ENCODE measurements around the gene PRRC2B.

DNA sequence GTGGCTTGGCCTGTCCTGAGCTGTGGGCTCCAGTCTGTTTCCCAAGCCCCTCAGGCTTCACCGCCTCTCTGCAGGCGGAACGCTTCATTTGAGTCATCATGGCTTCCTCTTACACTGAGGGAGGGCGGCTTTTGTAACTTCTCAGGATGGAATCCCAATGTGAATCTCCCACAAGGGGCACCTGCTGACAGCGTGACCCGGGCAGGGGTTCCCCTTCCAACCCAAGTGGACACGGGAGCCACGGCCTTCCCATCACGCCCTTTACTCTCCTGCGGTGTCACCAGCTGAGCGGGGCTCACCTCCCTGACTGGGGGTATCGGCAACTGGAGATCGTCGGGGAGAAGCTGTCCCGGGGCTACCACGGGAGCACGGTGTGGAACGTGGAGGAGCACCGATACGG, 124.7 kb downstream of the PRRC2B start:
- TF ChIP-seq, protein P1, sequence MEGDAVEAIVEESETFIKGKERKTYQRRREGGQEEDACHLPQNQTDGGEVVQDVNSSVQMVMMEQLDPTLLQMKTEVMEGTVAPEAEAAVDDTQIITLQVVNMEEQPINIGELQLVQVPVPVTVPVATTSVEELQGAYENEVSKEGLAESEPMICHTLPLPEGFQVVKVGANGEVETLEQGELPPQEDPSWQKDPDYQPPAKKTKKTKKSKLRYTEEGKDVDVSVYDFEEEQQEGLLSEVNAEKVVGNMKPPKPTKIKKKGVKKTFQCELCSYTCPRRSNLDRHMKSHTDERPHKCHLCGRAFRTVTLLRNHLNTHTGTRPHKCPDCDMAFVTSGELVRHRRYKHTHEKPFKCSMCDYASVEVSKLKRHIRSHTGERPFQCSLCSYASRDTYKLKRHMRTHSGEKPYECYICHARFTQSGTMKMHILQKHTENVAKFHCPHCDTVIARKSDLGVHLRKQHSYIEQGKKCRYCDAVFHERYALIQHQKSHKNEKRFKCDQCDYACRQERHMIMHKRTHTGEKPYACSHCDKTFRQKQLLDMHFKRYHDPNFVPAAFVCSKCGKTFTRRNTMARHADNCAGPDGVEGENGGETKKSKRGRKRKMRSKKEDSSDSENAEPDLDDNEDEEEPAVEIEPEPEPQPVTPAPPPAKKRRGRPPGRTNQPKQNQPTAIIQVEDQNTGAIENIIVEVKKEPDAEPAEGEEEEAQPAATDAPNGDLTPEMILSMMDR (IDR thresholded peaks at IDR 0.05), result no peak
- TF ChIP-seq POLR2A (IDR thresholded peaks at IDR 0.05), result no peak
